HG03354 (cell line): ENCODE measurements around the gene SLC10A1.
A peak's percentile ranks its signal among the peaks of the same experiment; 100 is the strongest.
"Not testable (repeated sequence)": the region's sequence is repeated elsewhere in the genome, so short reads cannot be mapped to it uniquely, and the experiment has no call there.

Source experiments
- ATAC-seq: cut with Tn5 transposase; IDR thresholded peaks from one replicate; pipeline ENCODE4 v1.9.1; 2021; ENCODE audit warnings: mild to moderate bottlenecking; ENCODE audit not compliant: unreplicated experiment, poor library complexity, severe bottlenecking

SLC10A1 gene

GRCh38 chr14:69772082-69773017 is 24.7 kb downstream of the SLC10A1 start:
- ATAC-seq, result no peak

DNA sequence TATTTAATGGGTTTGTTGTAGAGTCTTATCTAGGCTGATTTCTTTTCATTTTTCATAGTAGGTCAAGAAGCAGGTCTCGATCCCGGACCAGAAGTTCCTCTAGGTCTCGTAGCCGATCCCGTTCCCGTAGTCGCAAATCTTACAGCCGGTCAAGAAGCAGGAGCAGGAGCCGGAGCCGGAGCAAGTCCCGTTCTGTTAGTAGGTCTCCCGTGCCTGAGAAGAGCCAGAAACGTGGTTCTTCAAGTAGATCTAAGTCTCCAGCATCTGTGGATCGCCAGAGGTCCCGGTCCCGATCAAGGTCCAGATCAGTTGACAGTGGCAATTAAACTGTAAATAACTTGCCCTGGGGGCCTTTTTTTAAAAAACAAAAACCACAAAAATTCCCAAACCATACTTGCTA is 25.9 kb downstream of the SLC10A1 start:
- no peak for ATAC-seq

DNA sequence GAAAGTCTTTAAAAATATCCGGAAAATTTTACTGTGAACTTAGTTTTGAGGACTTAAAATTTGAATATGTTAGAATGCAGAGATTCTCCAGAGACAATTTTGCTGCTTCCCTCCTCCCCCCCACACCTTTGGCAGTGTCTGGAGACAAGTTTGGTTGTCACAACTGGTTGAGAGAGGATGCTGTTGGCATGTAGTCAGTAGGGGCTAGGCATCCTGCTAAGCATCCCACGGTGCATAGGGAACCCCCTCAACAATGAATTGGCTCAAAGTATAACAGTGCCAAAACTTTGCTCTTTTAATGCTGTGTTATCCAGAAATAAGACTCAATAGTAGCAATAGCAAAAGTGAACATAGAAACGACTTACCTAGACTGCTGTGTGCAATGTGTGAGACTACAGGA is 26.5 kb downstream of the SLC10A1 start:
- ATAC-seq, result no peak

DNA sequence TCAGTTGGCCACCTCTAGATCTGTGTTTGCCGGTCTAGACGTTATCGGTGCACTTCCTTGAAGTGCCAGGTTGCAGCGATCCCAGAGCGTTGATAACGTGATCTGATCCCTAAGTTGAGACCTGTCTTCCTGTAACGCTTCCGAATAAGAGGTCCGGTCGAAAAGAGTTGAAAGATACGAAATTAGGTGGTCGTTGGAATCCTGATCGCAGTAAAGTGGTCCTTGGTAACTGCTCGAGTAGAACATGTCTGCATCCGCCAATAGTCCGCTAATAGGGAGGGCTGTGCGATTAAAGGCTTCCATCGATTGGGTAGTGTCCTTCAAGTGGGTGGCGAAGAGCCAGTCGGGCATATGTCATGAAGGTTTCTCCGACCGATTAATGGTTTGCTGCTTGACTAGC is 27.4 kb downstream of the SLC10A1 start:
- ATAC-seq, result no peak

DNA sequence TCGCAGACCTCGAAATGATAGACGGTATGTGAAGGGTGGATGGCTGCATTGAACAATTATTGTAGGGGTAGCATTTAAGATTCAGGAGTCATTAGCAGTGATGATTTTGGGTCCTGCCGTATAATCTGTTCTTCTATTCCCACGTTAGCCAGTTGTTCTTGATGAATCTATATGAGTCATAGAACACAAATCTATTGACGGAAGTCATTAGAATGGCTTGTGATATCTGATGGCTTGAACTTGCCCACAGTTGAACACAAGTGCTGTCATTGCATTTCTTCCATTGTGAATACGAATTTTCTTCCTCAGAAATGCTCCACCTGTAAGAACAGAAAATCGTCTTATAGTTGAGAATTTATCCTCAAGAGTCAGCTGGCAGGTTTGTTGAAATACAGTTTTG is 28.2 kb downstream of the SLC10A1 start:
- ATAC-seq, result no peak

- peak; percentile 76 for ATAC-seq
Observed at GRCh38 chr14:69767369-69767999, 29.6 kb downstream of the SLC10A1 start.

DNA sequence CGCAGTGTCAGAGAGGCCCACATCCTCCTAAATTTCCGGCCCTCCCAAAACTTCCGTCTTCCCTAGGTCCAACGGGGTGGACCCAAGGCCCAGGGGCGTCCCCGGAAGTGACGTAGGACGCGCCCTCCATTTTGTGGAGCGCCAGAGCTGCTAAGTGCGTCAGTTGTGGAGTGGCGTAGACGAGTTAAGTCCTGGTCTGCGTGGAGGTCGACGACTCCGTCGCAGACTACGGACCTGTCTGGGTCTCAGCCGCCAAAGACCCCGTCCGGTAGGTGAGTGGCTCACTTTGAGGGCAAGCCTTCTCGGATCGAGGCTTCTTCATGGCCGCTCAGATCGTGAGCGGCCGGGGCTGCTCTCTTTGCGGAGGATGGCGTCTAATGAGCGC is 30.1 kb downstream of the SLC10A1 start, which contains the start of gene SRSF5:
Gene SRSF5 (plus strand): TSS at position 159 of the 385 bp plus-strand sequence. CDS start 1,015 bp downstream, outside the sequence.
- peak; percentile 79 for ATAC-seq

GRCh38 chr14:69763761-69764510 is 33.1 kb downstream of the SLC10A1 start:
- no peak for ATAC-seq

DNA sequence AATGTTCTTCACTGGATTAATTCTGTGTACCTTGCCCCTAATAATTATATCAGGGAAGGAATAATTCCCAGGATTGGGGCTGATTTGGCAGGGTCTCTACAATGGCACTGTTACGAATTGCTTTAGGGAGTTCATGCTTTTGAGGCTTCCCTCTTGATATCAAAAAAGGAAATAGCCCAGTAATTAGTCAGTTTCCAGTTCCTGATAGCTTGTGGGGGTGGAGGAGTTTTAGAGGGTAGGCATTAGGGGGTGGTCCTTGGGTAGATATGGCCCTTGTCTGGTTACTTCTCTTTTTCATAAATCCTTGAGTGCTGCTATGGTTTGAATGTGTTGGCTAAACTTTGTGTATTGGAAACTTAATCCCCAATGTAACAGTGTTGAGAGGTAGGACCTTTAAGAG is 36.2 kb downstream of the SLC10A1 start:
- ATAC-seq, result no peak

- no peak for ATAC-seq
Observed at GRCh38 chr14:69756298-69756697, 40.7 kb downstream of the SLC10A1 start.

GRCh38 chr14:69755784-69756183 is 41.3 kb downstream of the SLC10A1 start:
- no peak for ATAC-seq

DNA sequence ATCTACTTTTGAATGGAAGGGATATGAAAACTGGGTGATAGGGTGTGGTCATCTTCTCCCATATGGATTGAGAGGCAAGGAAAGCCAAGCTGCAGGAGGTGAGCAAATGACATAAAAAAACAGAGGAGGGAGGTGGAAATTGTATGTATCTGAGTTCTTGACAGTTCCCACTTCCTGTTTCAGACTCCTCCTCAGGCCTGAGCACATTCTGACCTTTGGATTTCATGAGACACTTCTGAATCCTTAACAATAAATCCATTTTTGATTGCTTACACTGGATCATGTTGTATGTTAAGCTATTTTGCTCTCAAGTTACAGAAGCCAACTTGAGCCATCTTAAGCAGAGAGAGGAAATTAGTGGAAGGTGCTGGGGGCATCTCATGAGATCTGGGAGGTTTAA is 41.7 kb downstream of the SLC10A1 start:
- no peak for ATAC-seq

GRCh38 chr14:69754487-69754886 is 42.6 kb downstream of the SLC10A1 start:
- no peak for ATAC-seq

DNA sequence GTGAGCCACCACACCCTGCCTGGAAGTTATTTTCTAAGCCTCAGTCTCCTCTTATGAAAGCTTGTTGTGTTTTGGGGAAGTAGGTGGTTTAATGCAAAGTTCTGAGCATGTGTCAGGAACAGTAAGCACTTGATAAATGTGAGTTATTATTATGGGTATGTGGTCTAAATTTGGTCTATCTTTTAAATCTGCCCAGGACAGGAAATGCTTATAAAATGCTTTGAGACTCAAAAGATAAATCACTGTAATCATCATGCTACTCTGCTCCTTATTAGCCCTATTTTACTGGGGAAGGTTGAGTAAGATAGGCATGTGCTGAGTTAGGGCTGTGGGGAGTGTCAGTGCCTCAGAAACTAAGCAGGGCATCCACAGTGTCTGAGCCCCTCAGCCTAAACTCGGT is 43.2 kb downstream of the SLC10A1 start:
- no peak for ATAC-seq

- ATAC-seq, result no peak
Observed at GRCh38 chr14:69752773-69753172, 44.3 kb downstream of the SLC10A1 start.

DNA sequence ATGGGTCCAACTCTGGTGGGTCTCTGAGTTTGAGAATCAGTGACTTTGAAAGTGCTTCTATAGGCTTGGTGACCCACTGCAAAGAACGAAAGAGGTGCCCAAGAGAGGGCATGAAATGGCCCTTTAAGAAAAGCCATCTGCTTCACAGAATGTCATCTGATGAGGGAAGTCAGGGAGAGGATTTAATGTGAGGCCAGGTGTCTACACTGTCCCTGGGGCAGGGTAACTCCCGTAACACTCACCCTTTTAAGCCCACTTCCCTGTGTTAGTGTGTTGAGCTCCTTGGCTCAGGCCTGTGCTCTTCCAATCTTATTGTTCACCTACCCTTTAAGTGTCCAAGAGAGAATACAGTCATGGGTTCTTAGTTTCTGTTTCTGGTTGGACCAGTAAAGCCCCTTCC is 46.5 kb downstream of the SLC10A1 start:
- ATAC-seq, result no peak

DNA sequence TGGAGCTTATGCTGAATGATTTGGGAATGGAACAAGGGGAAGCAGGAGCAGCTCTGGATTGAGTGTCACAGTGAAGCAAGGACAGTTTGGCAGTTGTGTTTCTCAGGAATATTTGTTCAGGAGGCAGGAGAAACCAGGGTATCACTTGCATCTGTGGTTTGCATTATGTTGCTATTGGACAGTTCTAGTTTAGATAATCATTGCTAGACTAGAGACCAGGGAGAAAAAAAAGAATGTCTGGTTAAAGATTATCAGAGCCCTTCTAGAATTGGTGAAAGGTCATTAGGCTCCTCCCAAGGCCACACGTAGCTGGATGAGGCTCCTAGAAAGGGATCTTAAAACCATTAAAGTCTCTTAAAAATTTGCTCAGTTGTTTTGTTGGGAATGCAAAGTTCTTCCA is 47.1 kb downstream of the SLC10A1 start:
- peak; percentile 66 for ATAC-seq

DNA sequence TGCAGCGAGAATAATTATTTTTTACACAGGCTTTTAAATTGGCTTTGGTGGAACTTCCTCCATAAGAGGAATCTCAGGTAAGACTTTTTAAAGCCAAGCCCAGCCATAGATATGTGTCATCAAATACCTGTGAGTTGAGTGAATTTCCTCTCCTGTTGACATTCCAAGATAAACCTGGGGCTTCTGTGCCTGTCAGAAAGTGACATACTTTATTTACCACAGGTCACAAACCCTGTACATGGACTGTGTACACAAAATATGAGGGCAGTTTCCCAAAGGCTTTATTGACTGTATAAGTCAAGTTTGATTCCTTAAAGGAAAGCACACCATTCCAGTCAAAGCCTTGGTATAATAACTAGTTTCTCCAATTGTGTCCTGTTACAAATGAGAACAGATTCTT is 56.0 kb downstream of the SLC10A1 start:
- no peak for ATAC-seq

DNA sequence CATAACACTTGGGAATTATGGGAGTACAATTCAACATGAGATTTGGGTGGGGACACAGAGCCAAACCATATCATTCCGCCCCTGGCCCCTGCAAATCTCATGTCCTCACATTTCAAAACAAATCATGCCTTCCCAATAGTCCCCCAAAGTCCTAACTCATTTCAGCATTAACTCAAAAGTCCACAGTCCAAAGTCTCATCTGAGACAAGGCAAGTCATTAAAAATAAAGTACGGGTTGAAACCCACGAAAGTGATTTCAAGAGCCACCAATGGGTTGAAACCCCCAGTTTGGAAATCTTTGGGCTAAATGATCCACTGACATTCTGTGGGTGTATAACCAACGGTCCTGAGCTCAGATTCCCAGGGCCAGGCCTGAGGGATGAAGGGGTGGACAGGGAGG is 60.6 kb downstream of the SLC10A1 start:
- not testable (repeated sequence) for ATAC-seq

DNA sequence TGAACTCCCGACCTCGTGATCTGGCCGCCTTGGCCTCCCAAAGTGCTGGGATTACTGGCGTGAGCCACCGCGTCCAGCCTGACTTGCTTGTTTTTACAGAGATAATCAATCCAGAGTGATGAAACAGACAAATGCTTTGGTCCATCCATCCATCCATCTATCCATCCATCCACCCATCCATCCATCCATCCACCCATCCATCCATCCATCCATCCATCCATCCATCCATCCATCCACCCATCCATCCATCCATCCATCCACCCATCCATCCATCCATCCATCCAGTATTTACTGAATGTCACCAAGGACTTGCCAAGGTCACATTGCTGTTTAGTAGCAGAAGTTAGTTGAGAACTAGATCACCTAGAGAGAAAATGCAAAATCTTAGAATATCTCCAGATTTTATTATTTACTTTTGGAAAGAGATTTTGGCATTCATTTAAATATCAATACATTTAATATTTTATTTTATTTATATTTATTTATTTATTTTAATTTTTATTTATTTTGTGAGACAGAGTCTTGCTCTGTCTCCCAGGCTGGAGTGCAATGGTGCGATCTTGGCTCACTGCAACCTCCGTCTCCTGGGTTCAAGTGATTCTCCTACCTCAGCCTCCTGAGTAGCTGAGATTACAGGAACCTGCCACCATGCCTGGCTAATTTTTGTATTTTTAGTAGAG is 65.0 kb downstream of the SLC10A1 start:
- not testable (repeated sequence) for ATAC-seq
